WI38 (cell line): ENCODE data around the gene SPTB.

Source experiments
- H3K4me3 ChIP-seq: 2 replicates; pipeline ENCODE4 v1.5.1; 2011; ENCODE audit warnings: low read depth, mild to moderate bottlenecking, control low read depth, low read length
- TF ChIP-seq, protein P1 (sequence below): IDR thresholded peaks from 2 replicates; pipeline ENCODE4 v1.5.1; 2012; ENCODE audit warnings: low read depth, mild to moderate bottlenecking, control low read depth, low read length

The SPTB gene

DNA sequence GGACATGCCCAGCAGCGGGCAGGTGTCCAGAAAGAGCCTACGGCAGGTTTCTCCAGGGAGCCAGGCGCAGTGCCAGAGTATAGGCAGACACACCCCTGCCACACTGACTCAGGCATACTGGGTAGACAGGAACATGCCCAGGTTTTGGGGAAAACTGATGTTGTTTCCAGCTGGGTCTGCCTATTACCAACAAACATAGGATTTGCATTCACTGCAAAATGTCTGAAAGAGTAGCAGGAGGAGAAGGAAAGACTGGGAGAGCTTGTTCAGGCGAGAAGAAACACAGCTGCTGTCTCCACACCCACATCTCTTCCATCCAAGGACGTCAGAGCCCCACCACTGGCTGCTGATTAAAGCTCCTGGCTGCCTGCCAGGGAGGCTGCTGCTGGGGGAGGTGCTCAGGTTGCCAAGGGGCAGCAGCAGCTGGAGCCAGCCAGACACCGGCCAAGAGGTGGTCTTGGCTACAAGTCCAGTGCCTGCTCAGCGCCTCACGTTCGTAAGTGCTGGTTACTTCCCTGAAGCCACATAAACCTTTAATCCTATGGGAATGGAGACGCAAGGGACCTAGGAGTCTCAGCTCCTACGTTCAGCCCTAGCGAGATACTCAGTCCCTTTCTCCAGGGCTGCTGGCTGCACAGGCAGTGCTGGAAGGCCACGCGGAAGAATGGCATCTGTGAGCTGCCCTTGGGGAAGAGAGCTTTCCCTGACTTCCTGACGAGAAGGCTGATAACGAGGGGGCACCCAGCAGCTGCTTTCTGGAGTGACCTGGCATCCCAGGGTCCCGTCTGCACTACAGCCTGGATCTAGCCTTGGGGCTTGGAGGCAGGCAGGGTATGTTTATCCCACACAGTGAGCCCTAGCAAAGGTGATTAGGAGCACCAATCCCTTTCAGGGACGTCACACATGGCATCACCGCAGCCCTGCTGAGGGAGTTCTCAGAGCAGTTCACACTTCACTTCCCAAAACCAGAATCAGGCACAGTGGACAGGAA lies 117.4 kb downstream of the SPTB start:
- TF ChIP-seq, protein P1, sequence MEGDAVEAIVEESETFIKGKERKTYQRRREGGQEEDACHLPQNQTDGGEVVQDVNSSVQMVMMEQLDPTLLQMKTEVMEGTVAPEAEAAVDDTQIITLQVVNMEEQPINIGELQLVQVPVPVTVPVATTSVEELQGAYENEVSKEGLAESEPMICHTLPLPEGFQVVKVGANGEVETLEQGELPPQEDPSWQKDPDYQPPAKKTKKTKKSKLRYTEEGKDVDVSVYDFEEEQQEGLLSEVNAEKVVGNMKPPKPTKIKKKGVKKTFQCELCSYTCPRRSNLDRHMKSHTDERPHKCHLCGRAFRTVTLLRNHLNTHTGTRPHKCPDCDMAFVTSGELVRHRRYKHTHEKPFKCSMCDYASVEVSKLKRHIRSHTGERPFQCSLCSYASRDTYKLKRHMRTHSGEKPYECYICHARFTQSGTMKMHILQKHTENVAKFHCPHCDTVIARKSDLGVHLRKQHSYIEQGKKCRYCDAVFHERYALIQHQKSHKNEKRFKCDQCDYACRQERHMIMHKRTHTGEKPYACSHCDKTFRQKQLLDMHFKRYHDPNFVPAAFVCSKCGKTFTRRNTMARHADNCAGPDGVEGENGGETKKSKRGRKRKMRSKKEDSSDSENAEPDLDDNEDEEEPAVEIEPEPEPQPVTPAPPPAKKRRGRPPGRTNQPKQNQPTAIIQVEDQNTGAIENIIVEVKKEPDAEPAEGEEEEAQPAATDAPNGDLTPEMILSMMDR, result no peak
- no peak overlapping the region for H3K4me3 ChIP-seq

DNA sequence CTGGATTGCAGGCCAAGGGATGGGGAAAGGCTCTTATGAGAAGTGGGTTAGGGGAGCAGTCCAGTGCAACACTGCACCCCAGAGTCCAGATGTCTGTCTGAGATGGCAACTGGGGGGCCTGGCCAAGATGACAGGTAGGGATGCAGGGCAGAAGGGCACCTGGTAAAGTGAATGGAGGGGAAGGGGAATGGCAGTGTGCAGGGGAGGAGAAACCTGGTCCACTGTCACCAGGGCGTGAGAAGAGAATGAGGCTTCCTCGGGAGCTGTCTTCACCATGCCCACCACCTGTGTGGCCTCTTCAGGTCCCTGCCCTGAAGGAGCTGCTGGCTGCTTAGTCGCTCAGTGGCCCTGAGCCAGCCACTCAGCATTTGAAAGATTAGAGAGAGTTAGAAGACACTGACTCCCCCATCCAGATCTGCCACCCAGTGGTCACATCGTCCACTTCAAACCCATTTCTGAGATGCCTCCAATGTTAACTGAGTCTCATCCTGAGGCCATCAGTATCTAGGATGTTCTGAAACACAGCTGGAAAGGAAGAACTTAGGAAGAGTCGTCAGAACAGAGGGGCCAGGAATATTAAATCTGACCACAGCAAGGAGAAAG lies 118.2 kb downstream of the SPTB start:
- H3K4me3 ChIP-seq, result no peak overlapping the region

DNA sequence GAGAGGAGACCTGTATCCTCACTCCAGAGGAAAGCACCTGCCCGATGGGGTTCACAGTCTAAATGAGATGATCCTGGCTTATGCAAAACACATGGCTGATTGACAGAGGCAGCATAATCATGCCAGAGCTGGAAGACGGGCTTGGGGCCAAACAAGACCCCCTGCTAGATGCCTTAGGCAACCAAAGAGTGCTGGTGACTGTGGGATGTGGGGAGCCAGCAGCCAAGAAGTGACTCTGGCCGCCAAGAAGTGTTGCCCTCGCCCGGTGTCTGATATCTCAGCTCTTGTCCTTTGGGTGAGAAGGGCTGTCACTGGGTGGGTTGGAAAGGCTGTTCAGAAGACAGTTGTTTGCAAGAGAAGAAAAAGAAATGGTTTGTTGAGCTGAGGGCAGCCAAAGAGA lies 118.8 kb downstream of the SPTB start:
- H3K4me3 ChIP-seq, result no peak overlapping the region
- TF ChIP-seq, protein P1, result no peak

More for the DNA sequence above, 118.2 kb downstream of the SPTB start:
- TF ChIP-seq, protein P1, result no peak

DNA sequence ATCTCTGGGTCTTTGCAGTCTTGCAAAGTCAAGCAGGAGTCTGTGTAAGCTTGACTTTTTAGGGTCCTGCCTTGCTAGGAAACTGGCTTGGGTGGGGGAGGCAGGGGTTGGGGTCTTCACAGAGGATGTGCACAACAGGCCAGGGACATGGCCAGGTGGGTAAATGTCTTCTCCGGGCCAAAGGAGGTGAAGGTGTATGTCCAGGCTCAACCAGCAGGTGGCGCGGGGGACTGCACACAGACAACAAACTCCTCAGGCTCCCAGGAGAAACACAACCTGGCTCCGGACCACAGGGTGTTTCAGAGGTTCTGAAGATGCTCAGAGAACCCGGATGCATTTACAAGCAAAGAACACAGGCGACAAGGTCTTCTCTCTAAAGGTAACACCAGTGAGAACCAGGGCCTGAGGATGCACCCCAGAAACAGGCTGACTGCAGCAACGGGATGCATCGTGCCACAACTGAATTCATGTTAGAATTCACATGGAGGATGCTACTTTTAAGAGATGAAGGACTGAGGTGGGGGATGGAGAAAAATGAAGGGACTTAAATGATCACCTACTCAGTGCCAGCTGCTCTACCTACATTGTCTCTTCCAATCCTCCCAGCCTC lies 119.5 kb downstream of the SPTB start:
- TF ChIP-seq, protein P1, result peak; percentile 75
- H3K4me3 ChIP-seq, result no peak overlapping the region

DNA sequence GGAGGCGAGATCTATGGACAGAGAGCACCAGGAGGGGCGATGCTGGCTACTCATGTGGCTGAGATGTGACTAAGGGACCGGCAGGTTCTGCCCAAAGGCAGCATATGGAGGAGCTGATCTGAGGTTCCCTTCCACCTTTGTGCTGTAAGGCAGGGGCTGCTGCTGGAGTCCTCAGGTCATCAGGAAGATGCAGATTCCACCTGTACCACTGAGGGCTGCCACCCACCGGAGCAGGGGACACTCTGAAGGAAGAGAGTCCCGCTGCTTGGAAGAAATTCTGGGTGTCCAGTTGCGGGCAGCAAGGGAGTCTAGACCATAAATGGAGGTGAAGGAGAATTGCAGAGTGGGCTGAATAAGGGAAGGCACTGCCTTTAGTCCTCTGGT lies 120.2 kb downstream of the SPTB start:
- TF ChIP-seq, protein P1, result no peak
- no peak overlapping the region for H3K4me3 ChIP-seq

DNA sequence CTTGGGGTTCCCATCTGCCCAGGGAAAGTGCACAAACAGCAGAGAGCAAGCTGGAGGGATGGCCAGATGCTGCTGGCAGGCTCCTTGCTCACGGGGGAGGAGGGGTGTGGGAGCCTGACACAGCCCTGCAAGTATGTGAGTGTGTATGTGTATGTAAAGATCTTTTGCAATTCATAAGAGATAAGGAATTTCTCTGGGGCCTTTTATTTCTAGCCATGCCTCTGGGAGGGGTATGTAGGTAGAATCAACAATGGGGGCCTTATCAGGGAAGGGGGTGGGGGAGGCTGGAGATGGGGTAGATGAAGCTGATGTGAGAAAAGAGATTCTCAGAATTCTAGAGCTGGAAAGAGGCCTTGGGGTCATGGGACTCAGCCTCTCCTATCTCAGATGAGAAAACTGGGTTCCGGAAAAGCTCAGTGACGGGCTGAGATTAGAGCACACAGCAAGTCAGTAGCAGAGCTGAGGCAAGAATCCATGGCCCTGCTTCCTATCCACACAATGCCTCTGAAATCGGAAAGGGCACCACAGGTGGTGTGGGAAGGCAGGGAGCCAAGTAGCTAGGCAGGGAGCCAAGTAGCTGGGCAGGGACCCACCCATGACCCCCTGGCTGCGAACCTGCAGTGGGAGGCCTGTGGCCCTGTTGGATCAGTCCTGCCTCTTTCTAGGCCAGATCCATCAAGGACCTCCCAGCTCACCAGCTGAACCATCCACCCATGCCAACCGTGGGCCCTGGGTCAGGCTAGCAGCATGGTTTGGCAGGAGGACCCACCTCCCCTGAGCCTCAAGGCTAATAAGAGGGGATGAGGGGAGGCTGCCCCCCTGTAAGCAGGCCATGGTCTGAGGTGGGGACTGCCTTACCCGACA lies 120.8 kb downstream of the SPTB start:
- H3K4me3 ChIP-seq, result no peak overlapping the region
- TF ChIP-seq, protein P1, result no peak
